Chondrocyte (in vitro differentiated cells): ENCODE measurements around the gene MAP2K2. TPM values are rescaled to one million over a fixed set of nuclear protein-coding genes. Genes with fewer than 3 reads are reported as not detected.

Source experiments
- DNase-seq: peaks from one replicate; pipeline ENCODE4 v3.0.0; 2021; ENCODE audit warnings: mixed read lengths, low spot score
- H3K27ac Mint-ChIP-seq: one replicate; pipeline ENCODE4 v1.8.0; 2021; ENCODE audit warnings: mild to moderate bottlenecking, moderate library complexity, mixed read lengths; ENCODE audit not compliant: unreplicated experiment
- H3K27me3 Mint-ChIP-seq: 2 replicates; pipeline ENCODE4 v1.8.0; 2021; ENCODE audit warnings: low read depth, mixed read lengths
- H3K36me3 Mint-ChIP-seq: 2 replicates; pipeline ENCODE4 v1.8.0; 2021; ENCODE audit warnings: low read depth, mixed read lengths
- H3K4me1 Mint-ChIP-seq: 2 replicates; pipeline ENCODE4 v1.8.0; 2021; ENCODE audit warnings: low read depth, mild to moderate bottlenecking, mixed read lengths
- H3K4me3 Mint-ChIP-seq: one replicate; pipeline ENCODE4 v1.8.0; 2021; ENCODE audit warnings: mild to moderate bottlenecking, moderate library complexity, mixed read lengths; ENCODE audit not compliant: unreplicated experiment
- H3K9me3 Mint-ChIP-seq: 2 replicates; pipeline ENCODE4 v1.8.0; 2021; ENCODE audit warnings: low read depth, mixed read lengths
- CTCF ChIP-seq: fragments of 200-600 bp; sonication (generic); IDR thresholded peaks from 2 replicates; pipeline ENCODE4 v1.5.0; 2021; ENCODE audit warnings: antibody characterized with exemption, mild to moderate bottlenecking, moderate library complexity
- total RNA-seq: library from RNA; stranded (reverse); gene quantifications from 3 replicates; pipeline ENCODE4 v1.2.1, GENCODE V29; 2021

MAP2K2 gene
- total RNA-seq, 1 donor from 2014 or later: 158 TPM

- Mint-ChIP-seq H3K4me1 (no peaks in the 10 kb centered on the region), H3K36me3 (peaks cover 14% of the 10 kb centered on the region), H3K27me3 (no peaks in the 10 kb centered on the region), H3K4me3 (no peak overlapping the region), H3K9me3 (no peaks in the 10 kb centered on the region), H3K27ac (no peak overlapping the region)
- no peak for DNase-seq
- no peak for TF ChIP-seq CTCF
Observed at GRCh38 chr19:4094761-4095487, 29.0 kb downstream of the MAP2K2 start.

GRCh38 chr19:4094291-4094690 lies 29.6 kb downstream of the MAP2K2 start:
- Mint-ChIP-seq H3K27me3 (no peaks in the 10 kb centered on the region), H3K36me3 (peaks cover 14% of the 10 kb centered on the region), H3K4me1 (no peaks in the 10 kb centered on the region), H3K9me3 (no peaks in the 10 kb centered on the region), H3K27ac (no peak overlapping the region), H3K4me3 (no peak overlapping the region)
- DNase-seq: no peak
- no peak for TF ChIP-seq CTCF

- Mint-ChIP-seq H3K27ac (no peak overlapping the region), H3K4me3 (no peak overlapping the region), H3K27me3 (no peaks in the 10 kb centered on the region), H3K36me3 (peaks cover 14% of the 10 kb centered on the region), H3K4me1 (no peaks in the 10 kb centered on the region), H3K9me3 (no peaks in the 10 kb centered on the region)
- no peak for TF ChIP-seq CTCF
- DNase-seq: no peak
Observed at GRCh38 chr19:4093643-4094175, 30.2 kb downstream of the MAP2K2 start.

- TF ChIP-seq CTCF: no peak
- Mint-ChIP-seq H3K36me3 (peaks cover 8% of the 10 kb centered on the region), H3K9me3 (no peaks in the 10 kb centered on the region), H3K27ac (no peak overlapping the region), H3K4me1 (peaks cover 3% of the 10 kb centered on the region), H3K27me3 (no peaks in the 10 kb centered on the region), H3K4me3 (no peak overlapping the region)
- no peak for DNase-seq
Observed at GRCh38 chr19:4090356-4091220, 33.3 kb downstream of the MAP2K2 start.

GRCh38 chr19:4089946-4090345 lies 34.0 kb downstream of the MAP2K2 start:
- peaks cover 3% of the 10 kb centered on the region for H3K4me1 Mint-ChIP-seq
- H3K9me3 Mint-ChIP-seq: no peaks in the 10 kb centered on the region
- no peak overlapping the region for H3K4me3 Mint-ChIP-seq
- DNase-seq: no peak
- H3K36me3 Mint-ChIP-seq: peaks cover 8% of the 10 kb centered on the region
- H3K27ac Mint-ChIP-seq: no peak overlapping the region
- no peak for TF ChIP-seq CTCF
- H3K27me3 Mint-ChIP-seq: no peaks in the 10 kb centered on the region
